GM23248 (cell line): Measurements from ENCODE around the gene COL9A3. TPM values are rescaled to one million over a fixed set of nuclear protein-coding genes. Genes with fewer than 3 reads are reported as not detected.

Experiments used
- DNase-seq: peaks from one replicate; pipeline ENCODE4 v3.0.0-alpha.2; 2015
- H2AFZ ChIP-seq: fragments of 200-600 bp; sonication (generic); 2 replicates; pipeline ENCODE4 v1.6.1; 2016; ENCODE audit warnings: antibody characterized with exemption
- H3F3A ChIP-seq: fragments of 200-600 bp; sonication (generic); 2 replicates; pipeline ENCODE4 v1.6.1; 2016; ENCODE audit warnings: mild to moderate bottlenecking, antibody characterized with exemption, mixed run types; ENCODE audit not compliant: insufficient read depth
- H3K27ac ChIP-seq: fragments of 200-600 bp; sonication (generic); 2 replicates; pipeline ENCODE4 v1.5.1; 2016; ENCODE audit warnings: mild to moderate bottlenecking
- H3K27me3 ChIP-seq: fragments of 200-600 bp; sonication (generic); replicated peaks from 2 replicates; pipeline ENCODE4 v1.6.1; 2016; ENCODE audit warnings: mild to moderate bottlenecking; ENCODE audit not compliant: insufficient read depth
- H3K36me3 ChIP-seq: fragments of 200-600 bp; sonication (generic); 2 replicates; pipeline ENCODE4 v1.6.1; 2016; ENCODE audit warnings: low read depth, mild to moderate bottlenecking
- H3K4me1 ChIP-seq: fragments of 200-600 bp; sonication (generic); 2 replicates; pipeline ENCODE4 v1.6.1; 2016; ENCODE audit warnings: mild to moderate bottlenecking; ENCODE audit not compliant: insufficient read depth
- H3K4me2 ChIP-seq: fragments of 200-600 bp; sonication (generic); one replicate; pipeline ENCODE4 v1.6.1; 2016; ENCODE audit warnings: mild to moderate bottlenecking; ENCODE audit not compliant: unreplicated experiment
- H3K4me3 ChIP-seq: fragments of 200-600 bp; sonication (generic); 2 replicates; pipeline ENCODE4 v1.5.1; 2016; ENCODE audit warnings: mild to moderate bottlenecking
- H3K79me2 ChIP-seq: fragments of 200-600 bp; sonication (generic); 2 replicates; pipeline ENCODE4 v1.6.1; 2016; ENCODE audit warnings: mild to moderate bottlenecking; ENCODE audit not compliant: insufficient read depth
- H3K9ac ChIP-seq: fragments of 200-600 bp; sonication (generic); 2 replicates; pipeline ENCODE4 v1.6.1; 2016; ENCODE audit warnings: mild to moderate bottlenecking
- H3K9me2 ChIP-seq: fragments of 200-600 bp; sonication (generic); 2 replicates; pipeline ENCODE4 v1.6.1; 2016; ENCODE audit warnings: mixed run types, mild to moderate bottlenecking, moderate library complexity; ENCODE audit not compliant: insufficient read depth
- H3K9me3 ChIP-seq: fragments of 200-600 bp; sonication (generic); one replicate; pipeline ENCODE4 v1.6.1; 2017; ENCODE audit warnings: low read depth
- H4K20me1 ChIP-seq: fragments of 200-600 bp; sonication (generic); 2 replicates; pipeline ENCODE4 v1.6.0; 2016; ENCODE audit not compliant: insufficient read depth
- EZH2 ChIP-seq: fragments of 200-600 bp; sonication (generic); IDR thresholded peaks from 2 replicates; pipeline ENCODE4 v1.6.1; 2018; ENCODE audit warnings: antibody characterized with exemption, mild to moderate bottlenecking; ENCODE audit not compliant: insufficient read depth, poor library complexity, severe bottlenecking
- EZH2phosphoT487 ChIP-seq: fragments of 200-600 bp; sonication (generic); IDR thresholded peaks from 2 replicates; pipeline ENCODE4 v1.6.1; 2018; ENCODE audit warnings: antibody characterized with exemption, moderate library complexity, mild to moderate bottlenecking, low read depth; ENCODE audit not compliant: insufficient read depth
- WGBS, 2 experiments: methylation state at CpG; one replicate each; pipeline ENCODE4 v1.1.6; 2015 to 2017; ENCODE audit warnings: low lambda C conversion rate in 2 of 2, low coverage in 1 of 2; ENCODE audit errors: missing lambda C conversion rate in 2 of 2; 5-methylcytosine and 5-hydroxymethylcytosine counted together
- in situ Hi-C: fragments of 300-500 bp; cut with MboI; formaldehyde crosslinking; loops from 2 replicates; pipeline ENCODE4 v1.15.0; 2020
- polyA plus RNA-seq: library from polyadenylated mRNA; unstranded; fragments of >200 nt; fragmentation: Nextera tagmentation; extraction: Ambion mirVana; gene quantifications from 2 replicates; pipeline ENCODE4 v1.2.1, GENCODE V29; 2016
- total RNA-seq: library from RNA; depleted of rRNA; stranded (reverse); fragments of >200 nt; shearing (Covaris generic); gene quantifications from 2 replicates; pipeline ENCODE4 v1.2.3, GENCODE V29; 2014

The COL9A3 gene
- total and polyA plus RNA-seq, 2 experiments from 2014 or later = 0.25 TPM; not detected in 1

DNA sequence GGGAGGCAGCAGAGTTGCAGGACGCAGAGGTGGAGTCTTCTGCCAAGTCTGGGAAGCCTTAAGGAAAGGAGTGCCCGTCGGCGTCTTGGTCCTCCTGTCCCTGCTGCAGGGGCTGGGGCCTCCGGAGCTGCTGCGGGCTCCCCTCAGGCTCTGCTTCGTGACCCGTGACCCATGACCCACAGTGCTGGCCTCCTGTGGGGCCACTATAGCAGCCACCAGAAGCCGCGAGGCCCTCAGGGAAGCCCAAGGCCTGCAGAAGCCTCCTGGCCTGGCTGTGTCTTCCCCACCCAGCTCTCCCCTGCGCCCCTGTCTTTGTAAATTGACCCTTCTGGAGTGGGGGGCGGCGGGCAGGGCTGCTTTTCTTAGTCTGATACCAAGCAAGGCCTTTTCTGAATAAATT is 3.3 kb upstream of the COL9A3 start:
- Histone ChIP-seq H3K4me2 (no peak overlapping the region), H3F3A (no peaks in the 10 kb centered on the region), H3K79me2 (peaks cover 8% of the 10 kb centered on the region; the same call in 1 of the 2 replicates), H3K36me3 (peaks cover 9% of the 10 kb centered on the region; the same call in 1 of the 2 replicates), H2AFZ (no peak overlapping the region), H3K9me3 (no peaks in the 10 kb centered on the region), H3K9me2 (no peaks in the 10 kb centered on the region), H3K4me1 (no peaks in the 10 kb centered on the region), H3K9ac (no peak overlapping the region), H3K27ac (no peak overlapping the region), H3K27me3 (peaks cover 11% of the 10 kb centered on the region; the same call in 1 of the 2 replicates), H3K4me3 (no peak overlapping the region), H4K20me1 (no peaks in the 10 kb centered on the region)
- no peak for DNase-seq
- 79 to 88% methylated on average over 12 to 13 of the region's 13 CpGs for WGBS, 2 experiments
- TF ChIP-seq EZH2 (no peak), EZH2phosphoT487 (no peak)
- in situ Hi-C loops = no loop called here

DNA sequence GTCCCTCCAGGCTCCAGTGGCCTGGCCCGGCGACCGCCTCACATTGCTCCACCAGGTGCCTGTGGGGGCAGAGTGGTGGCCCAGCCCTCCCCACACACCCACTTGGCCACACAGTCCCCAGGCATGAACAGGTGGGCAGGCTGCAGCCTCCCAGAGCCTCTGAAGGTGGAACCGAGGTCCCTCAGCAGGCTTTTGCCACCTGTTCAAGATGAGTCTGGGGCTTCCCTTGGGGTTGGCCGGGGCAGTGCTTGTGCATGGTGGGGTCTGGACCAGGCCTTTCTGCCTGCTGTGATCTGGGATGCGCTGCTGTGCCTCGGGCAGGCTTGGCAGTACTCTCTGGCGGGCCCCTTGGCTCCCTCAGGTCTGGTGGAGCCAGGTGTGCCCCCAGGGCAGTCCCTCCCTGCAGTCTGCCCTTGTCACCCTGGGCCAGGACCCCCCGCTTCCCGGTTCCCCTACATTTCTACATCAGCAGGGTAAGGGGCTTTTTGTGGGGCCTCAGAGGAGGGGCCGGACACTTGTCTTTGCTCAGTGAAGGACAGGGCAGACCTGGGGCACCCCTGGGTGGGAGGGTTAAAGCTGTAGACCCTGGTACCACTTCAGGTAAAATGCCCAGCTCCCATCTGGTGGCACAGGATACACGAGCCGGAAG is 2.7 kb upstream of the COL9A3 start:
- no peaks in the 10 kb centered on the region for H3K9me3 ChIP-seq
- peaks cover 11% of the 10 kb centered on the region; the same call in 1 of the 2 replicates for H3K27me3 ChIP-seq
- no peak overlapping the region for H3K27ac ChIP-seq
- H3F3A ChIP-seq = no peaks in the 10 kb centered on the region
- no peak overlapping the region for H3K4me3 ChIP-seq
- H3K79me2 ChIP-seq = peaks cover 3% of the 10 kb centered on the region; the same call in 1 of the 2 replicates
- no peak for DNase-seq
- no peak for TF ChIP-seq EZH2phosphoT487
- in situ Hi-C loops = no loop called here
- no peaks in the 10 kb centered on the region for H4K20me1 ChIP-seq
- H3K9ac ChIP-seq = no peak overlapping the region
- H3K9me2 ChIP-seq = no peaks in the 10 kb centered on the region
- H3K4me1 ChIP-seq = no peaks in the 10 kb centered on the region
- H3K4me2 ChIP-seq = no peak overlapping the region
- peaks cover 9% of the 10 kb centered on the region; the same call in 1 of the 2 replicates for H3K36me3 ChIP-seq
- WGBS, 2 experiments = 57 to 67% methylated on average over 9 to 13 of the region's 13 CpGs
- H2AFZ ChIP-seq = no peak overlapping the region

DNA sequence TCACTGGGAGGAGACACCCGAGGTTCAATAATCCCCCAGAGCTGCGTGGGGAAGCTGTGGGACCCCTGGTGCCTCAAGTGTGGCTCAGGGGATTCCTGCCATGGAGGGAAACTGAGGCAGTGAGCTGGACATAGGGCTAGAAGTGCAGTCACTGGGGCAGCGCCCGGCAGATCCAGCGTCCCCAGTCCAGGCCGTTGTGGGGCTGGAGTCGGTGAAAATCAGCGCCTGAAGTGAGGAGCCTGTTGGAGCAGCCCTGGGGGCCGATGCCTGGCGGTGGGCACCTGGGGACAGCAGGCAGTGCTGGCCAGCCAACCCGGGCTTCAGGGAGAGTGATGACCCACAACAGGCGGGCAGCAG is 2.2 kb upstream of the COL9A3 start:
- WGBS, 2 experiments = 58 to 59% methylated on average over 12 of the region's 12 CpGs
- no peaks in the 10 kb centered on the region for H3K9me3 ChIP-seq
- TF ChIP-seq EZH2 (no peak), EZH2phosphoT487 (no peak)

DNA sequence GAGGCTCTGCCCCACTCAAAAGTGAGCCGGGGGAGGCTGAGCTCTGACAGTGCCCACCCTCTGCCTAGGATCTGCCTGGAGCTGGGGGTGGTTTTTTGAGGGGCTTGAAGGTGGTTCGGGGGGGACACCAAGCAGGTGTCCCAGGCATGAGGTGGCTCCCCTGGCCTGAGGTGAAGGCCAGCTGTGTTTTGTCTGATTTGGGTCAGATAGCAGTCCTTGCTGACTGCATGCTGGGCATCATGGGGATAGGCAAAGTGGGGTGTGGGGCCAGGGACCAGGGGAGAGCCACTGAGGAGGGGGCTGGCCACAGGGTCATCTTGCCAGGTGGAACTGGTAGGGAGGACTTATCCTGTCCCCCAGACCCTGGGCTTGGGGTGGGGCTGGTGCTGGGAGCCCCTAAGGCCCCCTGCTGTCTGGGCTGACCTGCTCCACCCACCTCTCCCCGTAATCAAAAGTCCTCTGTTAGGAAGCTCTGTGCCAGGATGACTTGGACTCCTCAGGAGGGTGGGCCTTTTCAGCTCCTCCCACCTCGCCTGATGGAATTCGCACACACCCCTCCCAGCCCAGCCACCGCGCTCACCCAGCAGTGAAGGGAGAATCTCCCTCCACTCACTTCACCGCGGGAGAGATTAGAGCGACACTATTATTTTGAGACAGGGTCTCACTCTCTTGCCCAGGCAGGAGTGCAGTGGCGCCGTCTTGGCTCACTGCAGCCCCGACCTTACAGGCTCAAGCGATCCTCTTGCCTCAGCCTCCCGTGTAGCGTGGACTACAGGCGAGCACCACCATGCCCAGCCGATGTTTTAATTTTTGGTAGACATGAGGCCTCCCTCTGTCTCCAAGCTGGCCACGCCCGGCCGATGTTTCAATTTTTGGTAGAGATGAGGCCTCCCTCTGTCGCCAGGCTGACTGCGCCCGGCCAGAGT is 1.5 kb upstream of the COL9A3 start:
- H3K4me3 ChIP-seq = no peak overlapping the region
- no peaks in the 10 kb centered on the region for H3K9me2 ChIP-seq
- no peak overlapping the region for H3K9ac ChIP-seq
- H3K4me2 ChIP-seq = no peak overlapping the region
- H3F3A ChIP-seq = no peaks in the 10 kb centered on the region
- TF ChIP-seq EZH2phosphoT487 = no peak
- no peak for TF ChIP-seq EZH2
- in situ Hi-C loops = no loop called here
- no peaks in the 10 kb centered on the region for H3K9me3 ChIP-seq
- no peak overlapping the region for H2AFZ ChIP-seq
- H3K79me2 ChIP-seq = no peaks in the 10 kb centered on the region
- no peaks in the 10 kb centered on the region for H3K4me1 ChIP-seq
- 0 out of 2 replicates have a peak, but pooled peaks cover 6% of the 10 kb centered on the region for H3K36me3 ChIP-seq
- peak; percentile 65 for DNase-seq
- WGBS, 2 experiments = 19 to 23% methylated on average over 19 to 24 of the region's 24 CpGs
- H3K27me3 ChIP-seq = peaks cover 11% of the 10 kb centered on the region; the same call in 1 of the 2 replicates
- H4K20me1 ChIP-seq = no peaks in the 10 kb centered on the region
- no peak overlapping the region for H3K27ac ChIP-seq

More for the DNA sequence above, 2.2 kb upstream of the COL9A3 start:
- H3K36me3 ChIP-seq = peaks cover 9% of the 10 kb centered on the region; the same call in 1 of the 2 replicates
- H3K4me2 ChIP-seq = no peak overlapping the region
- H3K27ac ChIP-seq = no peak overlapping the region
- H3K4me3 ChIP-seq = no peak overlapping the region
- no peak overlapping the region for H2AFZ ChIP-seq
- H3K9ac ChIP-seq = no peak overlapping the region
- H4K20me1 ChIP-seq = no peaks in the 10 kb centered on the region
- peaks cover 11% of the 10 kb centered on the region; the same call in 1 of the 2 replicates for H3K27me3 ChIP-seq
- H3F3A ChIP-seq = no peaks in the 10 kb centered on the region
- no peaks in the 10 kb centered on the region for H3K79me2 ChIP-seq
- no peak for DNase-seq
- in situ Hi-C loops = no loop called here
- no peaks in the 10 kb centered on the region for H3K9me2 ChIP-seq
- no peaks in the 10 kb centered on the region for H3K4me1 ChIP-seq
